SK-N-SH treated with all-trans-retinoic acid at 6 μM for 48 hours (cell line): ENCODE measurements around the gene GAST.
A peak's percentile ranks its signal among the peaks of the same experiment; 100 is the strongest.

Experiments
- ATAC-seq: fragments of 200-7000 bp; cut with Tn5 transposase; 3 replicates; pipeline ENCODE4 v1.9.1; 2020; ENCODE audit warnings: mild to moderate bottlenecking, moderate library complexity
- ARNTL ChIP-seq: fragments of 450-650 bp; formaldehyde crosslinking; IDR thresholded peaks from 2 replicates; pipeline ENCODE4 v1.5.0; 2020; ENCODE audit warnings: low read depth, mild to moderate bottlenecking, moderate library complexity, borderline replicate concordance
- BACH2 ChIP-seq: fragments of 250-450 bp; sonication (Bioruptor Pico); IDR thresholded peaks from 2 replicates; pipeline ENCODE4 v1.9.0; 2021; ENCODE audit warnings: mild to moderate bottlenecking, borderline replicate concordance
- CSDC2 ChIP-seq: fragments of 250-450 bp; sonication (Bioruptor Pico); IDR thresholded peaks from 2 replicates; pipeline ENCODE4 v1.5.0; 2020; ENCODE audit warnings: mild to moderate bottlenecking, moderate library complexity
- ESRRG ChIP-seq: fragments of 250-450 bp; sonication (Bioruptor Pico); IDR thresholded peaks from 2 replicates; pipeline ENCODE4 v1.6.1; 2021; ENCODE audit warnings: mild to moderate bottlenecking
- GLIS3 ChIP-seq: fragments of 250-450 bp; sonication (Bioruptor Pico); IDR thresholded peaks from 2 replicates; pipeline ENCODE4 v1.5.0; 2020; ENCODE audit warnings: mild to moderate bottlenecking, moderate library complexity
- OSR1 ChIP-seq: fragments of 250-450 bp; sonication (Bioruptor Pico); IDR thresholded peaks from 2 replicates; pipeline ENCODE4 v1.8.0; 2022; ENCODE audit warnings: moderate library complexity, mild to moderate bottlenecking, inconsistent platforms
- PPARA ChIP-seq: fragments of 250-450 bp; sonication (Bioruptor Pico); IDR thresholded peaks from 2 replicates; pipeline ENCODE4 v1.5.0; 2020; ENCODE audit warnings: mild to moderate bottlenecking, borderline replicate concordance
- RARB ChIP-seq: fragments of 250-450 bp; sonication (Bioruptor Pico); IDR thresholded peaks from 2 replicates; pipeline ENCODE4 v1.8.0; 2021; ENCODE audit warnings: mild to moderate bottlenecking, moderate library complexity
- TCF4 ChIP-seq: fragments of 250-450 bp; sonication (Bioruptor Pico); IDR thresholded peaks from 2 replicates; pipeline ENCODE4 v1.8.0; 2021; ENCODE audit warnings: mild to moderate bottlenecking, moderate library complexity, borderline replicate concordance
- TOX ChIP-seq: fragments of 250-450 bp; sonication (Bioruptor Pico); IDR thresholded peaks from 2 replicates; pipeline ENCODE4 v1.8.0; 2021; ENCODE audit warnings: mild to moderate bottlenecking, moderate library complexity, borderline replicate concordance
- ZC3H10 ChIP-seq: fragments of 250-450 bp; sonication (Bioruptor Pico); IDR thresholded peaks from 2 replicates; pipeline ENCODE4 v1.5.1; 2021; ENCODE audit warnings: mild to moderate bottlenecking, moderate library complexity
- ZFP3 ChIP-seq: fragments of 250-450 bp; sonication (Bioruptor Pico); IDR thresholded peaks from 2 replicates; pipeline ENCODE4 v1.5.0; 2020; ENCODE audit warnings: mild to moderate bottlenecking, moderate library complexity
- ZNF565 ChIP-seq: fragments of 450-650 bp; formaldehyde crosslinking; conservative IDR thresholded peaks from 2 replicates; pipeline ENCODE4 v1.5.0; 2020; ENCODE audit warnings: low read depth, mild to moderate bottlenecking, moderate library complexity
- ZNF70 ChIP-seq: fragments of 450-650 bp; formaldehyde crosslinking; IDR thresholded peaks from 2 replicates; pipeline ENCODE4 v1.5.0; 2020; ENCODE audit warnings: mild to moderate bottlenecking, moderate library complexity
- ZNF8 ChIP-seq: fragments of 450-650 bp; formaldehyde crosslinking; IDR thresholded peaks from 2 replicates; pipeline ENCODE4 v1.5.0; 2020; ENCODE audit warnings: mild to moderate bottlenecking, moderate library complexity
- TF ChIP-seq, protein P1 (sequence below): fragments of 250-450 bp; sonication (Bioruptor Pico); IDR thresholded peaks from 2 replicates; pipeline ENCODE4 v1.5.1; 2020; ENCODE audit warnings: low read depth, mild to moderate bottlenecking, moderate library complexity
- TF ChIP-seq, protein P2 (sequence below): fragments of 250-450 bp; sonication (Bioruptor Pico); IDR thresholded peaks from 2 replicates; pipeline ENCODE4 v1.8.0; 2020; ENCODE audit warnings: mild to moderate bottlenecking, moderate library complexity, borderline replicate concordance
- TF ChIP-seq, protein P3 (sequence below): fragments of 250-450 bp; sonication (Bioruptor Pico); IDR thresholded peaks from 2 replicates; pipeline ENCODE4 v1.5.0; 2020; ENCODE audit warnings: mild to moderate bottlenecking, moderate library complexity
- TF ChIP-seq, protein P4 (sequence below): fragments of 250-450 bp; sonication (Bioruptor Pico); IDR thresholded peaks from 2 replicates; pipeline ENCODE4 v1.8.0; 2021; ENCODE audit warnings: low read depth, mild to moderate bottlenecking, moderate library complexity, borderline replicate concordance
- TF ChIP-seq, protein P5 (sequence below): fragments of 250-450 bp; sonication (Bioruptor Pico); IDR thresholded peaks from 2 replicates; pipeline ENCODE4 v1.5.1; 2021; ENCODE audit warnings: mild to moderate bottlenecking, moderate library complexity

The GAST gene

DNA sequence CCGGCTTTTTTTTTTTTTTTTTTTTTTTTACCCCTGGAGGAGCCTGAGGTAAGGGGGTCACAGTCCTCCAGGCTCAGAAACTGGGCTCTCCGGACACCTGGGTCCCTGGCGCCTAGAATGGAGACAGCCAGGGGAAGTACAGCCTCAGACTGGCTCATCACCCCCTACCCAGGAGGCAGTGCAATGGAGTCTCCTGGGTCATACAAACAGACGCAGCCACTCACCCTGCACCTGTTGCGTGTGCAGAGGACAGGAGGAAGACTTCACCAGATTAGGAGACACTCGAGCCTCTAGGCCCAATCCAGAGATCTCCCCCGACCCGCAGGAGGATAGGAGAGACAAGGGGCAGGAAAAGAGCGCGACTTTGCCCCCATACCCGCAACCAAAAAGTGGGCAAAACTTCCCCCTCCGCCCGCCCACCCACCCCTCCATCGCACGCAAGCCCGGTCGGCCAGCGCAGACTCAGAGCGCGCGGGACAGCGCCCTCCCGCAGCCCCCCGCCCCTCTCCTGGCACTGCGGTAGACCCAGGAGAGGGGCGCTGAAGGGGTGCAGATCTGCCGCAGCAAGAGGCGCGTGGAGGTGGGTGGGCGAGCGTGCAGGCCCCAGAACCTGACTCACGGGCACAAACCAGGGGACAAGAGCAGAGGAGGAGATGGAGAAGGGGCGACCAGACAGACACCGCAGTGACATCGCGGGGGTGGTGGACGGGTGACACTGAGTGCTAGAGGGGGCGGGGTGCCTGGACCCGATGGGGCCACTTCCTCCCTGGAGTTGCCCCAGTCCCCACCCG is 21.4 kb downstream of the GAST start:
- ATAC-seq = no peak
- TF ChIP-seq ARNTL (CRISPR knock-in tag) (no peak), TOX (CRISPR knock-in tag) (no peak), ZNF565 (CRISPR knock-in tag) (no peak), ZNF8 (no peak)

DNA sequence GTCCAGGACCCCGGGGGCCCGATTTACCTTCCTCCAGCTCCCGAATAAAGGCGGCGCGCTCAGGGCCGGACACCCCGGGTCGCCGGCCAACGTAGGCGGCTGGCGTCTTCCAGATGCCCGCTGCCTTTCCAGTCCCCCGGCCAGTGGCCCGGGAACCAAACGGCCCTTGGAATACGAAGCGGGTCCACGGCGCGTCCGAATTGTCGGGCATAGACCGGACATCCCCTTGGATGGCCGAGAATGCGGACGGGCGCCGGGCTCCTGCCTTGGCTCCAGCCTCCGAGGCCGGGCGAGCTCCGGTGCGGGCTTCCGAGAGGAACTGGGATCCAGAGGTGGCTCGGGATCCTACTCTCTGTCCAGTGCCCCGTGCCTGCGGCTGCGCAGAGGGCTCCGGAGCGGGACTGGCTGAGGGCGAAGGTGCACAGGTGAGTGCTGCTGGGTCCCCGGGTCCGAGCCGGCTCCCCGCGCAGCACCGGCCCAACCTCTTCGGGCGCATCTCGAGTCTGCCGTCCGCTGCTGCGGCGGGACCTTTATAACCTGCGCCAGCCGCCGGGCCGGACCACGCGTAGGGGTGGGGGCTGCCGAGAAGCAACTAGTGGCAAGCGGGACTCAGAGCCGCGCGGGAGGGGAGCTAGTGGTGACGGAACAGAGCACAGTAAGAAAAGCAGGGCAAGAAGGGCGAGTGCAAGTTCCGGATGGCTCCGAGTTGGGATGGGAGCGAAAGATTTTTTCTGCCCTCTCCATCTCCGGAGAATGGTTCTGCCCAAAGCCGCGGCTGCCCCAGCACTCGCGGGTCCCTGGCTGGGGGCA is 22.2 kb downstream of the GAST start, which contains the start of gene HAP1:
Gene HAP1, minus strand, starts transcription at position 505 of the 810 bp plus-strand sequence. Its CDS starts 9 bp downstream, at position 496.
- TF ChIP-seq, protein P1, sequence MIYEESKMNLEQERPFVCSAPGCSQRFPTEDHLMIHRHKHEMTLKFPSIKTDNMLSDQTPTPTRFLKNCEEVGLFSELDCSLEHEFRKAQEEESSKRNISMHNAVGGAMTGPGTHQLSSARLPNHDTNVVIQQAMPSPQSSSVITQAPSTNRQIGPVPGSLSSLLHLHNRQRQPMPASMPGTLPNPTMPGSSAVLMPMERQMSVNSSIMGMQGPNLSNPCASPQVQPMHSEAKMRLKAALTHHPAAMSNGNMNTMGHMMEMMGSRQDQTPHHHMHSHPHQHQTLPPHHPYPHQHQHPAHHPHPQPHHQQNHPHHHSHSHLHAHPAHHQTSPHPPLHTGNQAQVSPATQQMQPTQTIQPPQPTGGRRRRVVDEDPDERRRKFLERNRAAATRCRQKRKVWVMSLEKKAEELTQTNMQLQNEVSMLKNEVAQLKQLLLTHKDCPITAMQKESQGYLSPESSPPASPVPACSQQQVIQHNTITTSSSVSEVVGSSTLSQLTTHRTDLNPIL (CRISPR knock-in tag) = no peak
- TF ChIP-seq ZFP3 (CRISPR knock-in tag) (no peak), BACH2 (CRISPR knock-in tag) (no peak), ZNF70 (no peak), CSDC2 (CRISPR knock-in tag) (no peak), TOX (CRISPR knock-in tag) (no peak), ZNF8 (no peak), OSR1 (CRISPR knock-in tag) (no peak), PPARA (no peak), RARB (no peak), ARNTL (CRISPR knock-in tag) (no peak), ESRRG (CRISPR knock-in tag) (no peak)
- TF ChIP-seq, protein P2, sequence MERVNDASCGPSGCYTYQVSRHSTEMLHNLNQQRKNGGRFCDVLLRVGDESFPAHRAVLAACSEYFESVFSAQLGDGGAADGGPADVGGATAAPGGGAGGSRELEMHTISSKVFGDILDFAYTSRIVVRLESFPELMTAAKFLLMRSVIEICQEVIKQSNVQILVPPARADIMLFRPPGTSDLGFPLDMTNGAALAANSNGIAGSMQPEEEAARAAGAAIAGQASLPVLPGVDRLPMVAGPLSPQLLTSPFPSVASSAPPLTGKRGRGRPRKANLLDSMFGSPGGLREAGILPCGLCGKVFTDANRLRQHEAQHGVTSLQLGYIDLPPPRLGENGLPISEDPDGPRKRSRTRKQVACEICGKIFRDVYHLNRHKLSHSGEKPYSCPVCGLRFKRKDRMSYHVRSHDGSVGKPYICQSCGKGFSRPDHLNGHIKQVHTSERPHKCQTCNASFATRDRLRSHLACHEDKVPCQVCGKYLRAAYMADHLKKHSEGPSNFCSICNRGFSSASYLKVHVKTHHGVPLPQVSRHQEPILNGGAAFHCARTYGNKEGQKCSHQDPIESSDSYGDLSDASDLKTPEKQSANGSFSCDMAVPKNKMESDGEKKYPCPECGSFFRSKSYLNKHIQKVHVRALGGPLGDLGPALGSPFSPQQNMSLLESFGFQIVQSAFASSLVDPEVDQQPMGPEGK (CRISPR knock-in tag) = no peak
- TF ChIP-seq, protein P3, sequence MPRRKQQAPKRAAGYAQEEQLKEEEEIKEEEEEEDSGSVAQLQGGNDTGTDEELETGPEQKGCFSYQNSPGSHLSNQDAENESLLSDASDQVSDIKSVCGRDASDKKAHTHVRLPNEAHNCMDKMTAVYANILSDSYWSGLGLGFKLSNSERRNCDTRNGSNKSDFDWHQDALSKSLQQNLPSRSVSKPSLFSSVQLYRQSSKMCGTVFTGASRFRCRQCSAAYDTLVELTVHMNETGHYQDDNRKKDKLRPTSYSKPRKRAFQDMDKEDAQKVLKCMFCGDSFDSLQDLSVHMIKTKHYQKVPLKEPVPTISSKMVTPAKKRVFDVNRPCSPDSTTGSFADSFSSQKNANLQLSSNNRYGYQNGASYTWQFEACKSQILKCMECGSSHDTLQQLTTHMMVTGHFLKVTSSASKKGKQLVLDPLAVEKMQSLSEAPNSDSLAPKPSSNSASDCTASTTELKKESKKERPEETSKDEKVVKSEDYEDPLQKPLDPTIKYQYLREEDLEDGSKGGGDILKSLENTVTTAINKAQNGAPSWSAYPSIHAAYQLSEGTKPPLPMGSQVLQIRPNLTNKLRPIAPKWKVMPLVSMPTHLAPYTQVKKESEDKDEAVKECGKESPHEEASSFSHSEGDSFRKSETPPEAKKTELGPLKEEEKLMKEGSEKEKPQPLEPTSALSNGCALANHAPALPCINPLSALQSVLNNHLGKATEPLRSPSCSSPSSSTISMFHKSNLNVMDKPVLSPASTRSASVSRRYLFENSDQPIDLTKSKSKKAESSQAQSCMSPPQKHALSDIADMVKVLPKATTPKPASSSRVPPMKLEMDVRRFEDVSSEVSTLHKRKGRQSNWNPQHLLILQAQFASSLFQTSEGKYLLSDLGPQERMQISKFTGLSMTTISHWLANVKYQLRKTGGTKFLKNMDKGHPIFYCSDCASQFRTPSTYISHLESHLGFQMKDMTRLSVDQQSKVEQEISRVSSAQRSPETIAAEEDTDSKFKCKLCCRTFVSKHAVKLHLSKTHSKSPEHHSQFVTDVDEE (CRISPR knock-in tag) = no peak
- TF ChIP-seq, protein P4, sequence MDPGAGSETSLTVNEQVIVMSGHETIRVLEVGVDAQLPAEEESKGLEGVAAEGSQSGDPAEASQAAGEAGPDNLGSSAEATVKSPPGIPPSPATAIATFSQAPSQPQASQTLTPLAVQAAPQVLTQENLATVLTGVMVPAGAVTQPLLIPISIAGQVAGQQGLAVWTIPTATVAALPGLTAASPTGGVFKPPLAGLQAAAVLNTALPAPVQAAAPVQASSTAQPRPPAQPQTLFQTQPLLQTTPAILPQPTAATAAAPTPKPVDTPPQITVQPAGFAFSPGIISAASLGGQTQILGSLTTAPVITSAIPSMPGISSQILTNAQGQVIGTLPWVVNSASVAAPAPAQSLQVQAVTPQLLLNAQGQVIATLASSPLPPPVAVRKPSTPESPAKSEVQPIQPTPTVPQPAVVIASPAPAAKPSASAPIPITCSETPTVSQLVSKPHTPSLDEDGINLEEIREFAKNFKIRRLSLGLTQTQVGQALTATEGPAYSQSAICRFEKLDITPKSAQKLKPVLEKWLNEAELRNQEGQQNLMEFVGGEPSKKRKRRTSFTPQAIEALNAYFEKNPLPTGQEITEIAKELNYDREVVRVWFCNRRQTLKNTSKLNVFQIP = no peak
- ATAC-seq = peak; percentile 58

DNA sequence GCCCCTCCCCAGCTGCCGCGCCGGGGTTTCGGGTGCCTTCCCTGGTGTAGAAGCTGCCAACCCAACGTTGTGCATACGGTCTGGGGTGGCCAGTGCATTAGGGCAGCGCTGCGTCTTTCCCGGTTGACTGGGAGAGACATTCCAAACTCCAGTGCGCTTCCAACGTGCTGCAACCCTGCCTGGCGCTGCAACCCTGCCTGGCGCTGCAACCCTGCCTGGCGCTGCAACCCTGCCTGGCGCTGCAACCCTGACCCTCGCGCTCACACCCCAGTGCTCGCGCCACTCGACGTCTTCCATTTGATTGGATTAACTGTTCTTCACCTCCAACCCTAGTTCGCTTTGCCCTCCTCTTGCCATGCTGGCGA is 22.8 kb downstream of the GAST start:
- ATAC-seq = peak; percentile 29
- TF ChIP-seq ZC3H10 (CRISPR knock-in tag) (no peak), ZNF70 (no peak), TOX (CRISPR knock-in tag) (no peak), ARNTL (CRISPR knock-in tag) (no peak)
- TF ChIP-seq, all 23 proteins: peak for 0

DNA sequence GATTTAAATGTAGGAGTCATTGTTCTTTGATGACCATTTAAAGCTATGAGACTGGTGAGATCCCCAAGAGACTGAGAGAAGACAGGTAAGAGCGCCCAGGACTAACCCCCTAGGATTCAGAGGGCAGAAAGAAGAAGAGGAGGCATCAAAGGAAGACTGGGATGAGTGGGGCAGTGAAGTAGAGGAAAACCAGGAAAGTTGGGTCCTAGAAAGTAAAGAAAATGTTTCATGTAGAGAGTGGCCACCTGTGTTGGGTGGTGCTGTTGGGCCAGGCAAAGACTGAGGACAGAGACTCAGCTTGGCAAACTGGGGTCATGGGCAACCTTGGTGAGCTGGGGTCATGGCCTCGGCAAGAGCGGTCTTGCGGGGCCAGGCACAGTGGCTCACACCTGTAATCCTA is 23.6 kb downstream of the GAST start:
- ATAC-seq = no peak
- TF ChIP-seq GLIS3 (no peak), OSR1 (CRISPR knock-in tag) (no peak), TCF4 (no peak), ZNF565 (CRISPR knock-in tag) (no peak), ZC3H10 (CRISPR knock-in tag) (no peak), ARNTL (CRISPR knock-in tag) (no peak), ZNF70 (no peak), ESRRG (CRISPR knock-in tag) (no peak), ZNF8 (no peak), TOX (CRISPR knock-in tag) (no peak)
- TF ChIP-seq, protein P5, sequence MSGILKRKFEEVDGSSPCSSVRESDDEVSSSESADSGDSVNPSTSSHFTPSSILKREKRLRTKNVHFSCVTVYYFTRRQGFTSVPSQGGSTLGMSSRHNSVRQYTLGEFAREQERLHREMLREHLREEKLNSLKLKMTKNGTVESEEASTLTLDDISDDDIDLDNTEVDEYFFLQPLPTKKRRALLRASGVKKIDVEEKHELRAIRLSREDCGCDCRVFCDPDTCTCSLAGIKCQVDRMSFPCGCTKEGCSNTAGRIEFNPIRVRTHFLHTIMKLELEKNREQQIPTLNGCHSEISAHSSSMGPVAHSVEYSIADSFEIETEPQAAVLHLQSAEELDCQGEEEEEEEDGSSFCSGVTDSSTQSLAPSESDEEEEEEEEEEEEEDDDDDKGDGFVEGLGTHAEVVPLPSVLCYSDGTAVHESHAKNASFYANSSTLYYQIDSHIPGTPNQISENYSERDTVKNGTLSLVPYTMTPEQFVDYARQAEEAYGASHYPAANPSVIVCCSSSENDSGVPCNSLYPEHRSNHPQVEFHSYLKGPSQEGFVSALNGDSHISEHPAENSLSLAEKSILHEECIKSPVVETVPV (CRISPR knock-in tag) = no peak
- TF ChIP-seq, protein P2 (CRISPR knock-in tag) = no peak
- TF ChIP-seq, protein P1 (CRISPR knock-in tag) = no peak
